ENCODE data around the gene RABGAP1.

Gene RABGAP1

GRCh38 chr9:123049589-123050222 is 108.9 kb downstream of the RABGAP1 start:
- no peak for DNase-seq

GRCh38 chr9:123053046-123053445 is 112.2 kb downstream of the RABGAP1 start:
- DNase-seq = no peak

GRCh38 chr9:123053711-123054110 is 112.9 kb downstream of the RABGAP1 start:
- no peak for DNase-seq

- DNase-seq = no peak
Observed at GRCh38 chr9:123058834-123059233, 118.0 kb downstream of the RABGAP1 start.

- no peak for DNase-seq
Observed at GRCh38 chr9:123059472-123060220, 118.8 kb downstream of the RABGAP1 start.

GRCh38 chr9:123061216-123061615 is 120.4 kb downstream of the RABGAP1 start:
- DNase-seq = no peak

- no peak for DNase-seq
Observed at GRCh38 chr9:123062351-123063176, 121.7 kb downstream of the RABGAP1 start.

GRCh38 chr9:123063177-123063598 is 122.4 kb downstream of the RABGAP1 start:
- DNase-seq = no peak

GRCh38 chr9:123063896-123064295 is 123.1 kb downstream of the RABGAP1 start:
- no peak for DNase-seq

- no peak for DNase-seq
Observed at GRCh38 chr9:123064716-123065115, 123.9 kb downstream of the RABGAP1 start.

GRCh38 chr9:123065196-123065595 is 124.4 kb downstream of the RABGAP1 start:
- DNase-seq = no peak

- DNase-seq = no peak
Observed at GRCh38 chr9:123067136-123067535, 126.3 kb downstream of the RABGAP1 start.

- DNase-seq = no peak
Observed at GRCh38 chr9:123069010-123069481, 128.2 kb downstream of the RABGAP1 start.

- no peak for DNase-seq
Observed at GRCh38 chr9:123070198-123070597, 129.4 kb downstream of the RABGAP1 start.

GRCh38 chr9:123072407-123072995 is 131.7 kb downstream of the RABGAP1 start:
- DNase-seq = no peak

GRCh38 chr9:123073441-123073840 is 132.6 kb downstream of the RABGAP1 start:
- no peak for DNase-seq

GRCh38 chr9:123073991-123074422 is 133.2 kb downstream of the RABGAP1 start:
- no peak for DNase-seq

GRCh38 chr9:123074628-123075027 is 133.8 kb downstream of the RABGAP1 start:
- DNase-seq = no peak

- DNase-seq = no peak
Observed at GRCh38 chr9:123080444-123080843, 139.6 kb downstream of the RABGAP1 start.

- DNase-seq = no peak
Observed at GRCh38 chr9:123081824-123082223, 141.0 kb downstream of the RABGAP1 start.

GRCh38 chr9:123083680-123084079 is 142.9 kb downstream of the RABGAP1 start:
- no peak for DNase-seq

- no peak for DNase-seq
Observed at GRCh38 chr9:123084256-123084655, 143.4 kb downstream of the RABGAP1 start.

GRCh38 chr9:123085916-123086315 is 145.1 kb downstream of the RABGAP1 start:
- no peak for DNase-seq

All from stimulated activated naive CD4-positive, alpha-beta T cell treated with Interleukin-2 at 50 U/mL for 16 hours (primary cell).